Measurements from ENCODE around the gene SRR.
"Not testable (repeated sequence)": the region's sequence is repeated elsewhere in the genome, so short reads cannot be mapped to it uniquely, and the experiment has no call there.

SRR gene

GRCh38 chr17:2309338-2310154 lies 5.8 kb downstream of the SRR start:
- DNase-seq (ENCODE audit: insufficient read length, low spot score) (no peak), FAIRE-seq (no peak)
- no peak for TF ChIP-seq POLR2A (IDR thresholded peaks at IDR 0.05; ENCODE audit: low read depth, low read length)

GRCh38 chr17:2312736-2313135 lies 9.0 kb downstream of the SRR start:
- DNase-seq (ENCODE audit: insufficient read length, low spot score), result no peak
- FAIRE-seq, result no peak
- TF ChIP-seq POLR2A (IDR thresholded peaks at IDR 0.05; ENCODE audit: low read depth, low read length), result no peak

- not testable (repeated sequence) for FAIRE-seq
Measured at GRCh38 chr17:2316916-2317205, 13.1 kb downstream of the SRR start.

GRCh38 chr17:2317796-2318195 lies 14.0 kb downstream of the SRR start:
- FAIRE-seq, result no peak
- DNase-seq (ENCODE audit: insufficient read length, low spot score), result no peak
- no peak for TF ChIP-seq POLR2A (IDR thresholded peaks at IDR 0.05; ENCODE audit: low read depth, low read length)

More at GRCh38 chr17:2316916-2317205, 13.1 kb downstream of the SRR start:
- DNase-seq (ENCODE audit: insufficient read length, low spot score), result not testable (repeated sequence)

GRCh38 chr17:2319051-2319450 lies 15.3 kb downstream of the SRR start:
- TF ChIP-seq POLR2A (IDR thresholded peaks at IDR 0.05; ENCODE audit: low read depth, low read length), result no peak
- DNase-seq (ENCODE audit: insufficient read length, low spot score) (no peak), FAIRE-seq (no peak)

GRCh38 chr17:2321399-2321798 lies 17.6 kb downstream of the SRR start:
- TF ChIP-seq POLR2A (IDR thresholded peaks at IDR 0.05; ENCODE audit: low read depth, low read length), result no peak
- DNase-seq (ENCODE audit: insufficient read length, low spot score), result no peak
- no peak for FAIRE-seq

- FAIRE-seq (no peak), DNase-seq (ENCODE audit: insufficient read length, low spot score) (no peak)
- no peak for TF ChIP-seq POLR2A (IDR thresholded peaks at IDR 0.05; ENCODE audit: low read depth, low read length)
Measured at GRCh38 chr17:2323629-2324314, 20.0 kb downstream of the SRR start.

- no peak for FAIRE-seq
- no peak for TF ChIP-seq POLR2A (IDR thresholded peaks at IDR 0.05; ENCODE audit: low read depth, low read length)
- no peak for DNase-seq (ENCODE audit: insufficient read length, low spot score)
Measured at GRCh38 chr17:2331303-2331702, 27.6 kb downstream of the SRR start.

- no peak for TF ChIP-seq POLR2A (IDR thresholded peaks at IDR 0.05; ENCODE audit: low read depth, low read length)
- FAIRE-seq, result no peak
- no peak for DNase-seq (ENCODE audit: insufficient read length, low spot score)
Measured at GRCh38 chr17:2335726-2336214, 32.0 kb downstream of the SRR start.

GRCh38 chr17:2336215-2336851 lies 32.6 kb downstream of the SRR start, which contains the start of gene TSR1:
Gene TSR1, minus strand, starts transcription at chr17:2336457. Its CDS starts 30 bp downstream, at chr17:2336427.
- TF ChIP-seq POLR2A (IDR thresholded peaks at IDR 0.05; ENCODE audit: low read depth, low read length), result peak; percentile 72
- FAIRE-seq (no peak), DNase-seq (ENCODE audit: insufficient read length, low spot score) (peak; percentile 97)

GRCh38 chr17:2336852-2337543 lies 33.2 kb downstream of the SRR start, which contains the start of gene SGSM2:
Gene SGSM2, plus strand, starts transcription at chr17:2337501. Its CDS starts 188 bp downstream, at chr17:2337689.
- DNase-seq (ENCODE audit: insufficient read length, low spot score) (peak; percentile 59), FAIRE-seq (no peak)
- peak; percentile 49; the same call in 1 of the 2 replicates for TF ChIP-seq POLR2A (IDR thresholded peaks at IDR 0.05; ENCODE audit: low read depth, low read length)

GRCh38 chr17:2337544-2338314 lies 34.0 kb downstream of the SRR start:
- FAIRE-seq (no peak), DNase-seq (ENCODE audit: insufficient read length, low spot score) (peak; percentile 69)
- no peak; the same call in 1 of the 2 replicates for TF ChIP-seq POLR2A (IDR thresholded peaks at IDR 0.05; ENCODE audit: low read depth, low read length)

GRCh38 chr17:2338315-2338657 lies 34.5 kb downstream of the SRR start:
- DNase-seq (ENCODE audit: insufficient read length, low spot score) (no peak), FAIRE-seq (no peak)
- TF ChIP-seq POLR2A (IDR thresholded peaks at IDR 0.05; ENCODE audit: low read depth, low read length), result no peak
